A549 (cell line): Measurements from ENCODE around the gene HMGN5.

ENCODE experiments used
- BHLHE40 ChIP-seq: IDR thresholded peaks from 2 replicates; pipeline ENCODE4 v1.6.1; 2012; ENCODE audit warnings: low read depth, low read length, inconsistent platforms
- CBX2 ChIP-seq: fragments of 200-600 bp; sonication (generic); IDR thresholded peaks from 2 replicates; pipeline ENCODE4 v1.6.1; 2016; ENCODE audit warnings: low read depth, mild to moderate bottlenecking, borderline replicate concordance
- CEBPB ChIP-seq, 2 experiments: fragments of >200 bp in 1 of 2; sonication (Bioruptor Twin) in 1 of 2; formaldehyde crosslinking in 1 of 2; IDR thresholded peaks; 2 replicates each; pipeline ENCODE4 v1.6.1; 2012 to 2016
- CTCF ChIP-seq: fragments of >200 bp; sonication (Bioruptor Twin); formaldehyde crosslinking; IDR thresholded peaks from 3 replicates; pipeline ENCODE4 v1.5.1; 2016
- JUN ChIP-seq, 2 experiments: fragments of >200 bp; sonication (Bioruptor Twin); formaldehyde crosslinking; IDR thresholded peaks; 2 replicates in 1 of 2; 3 replicates in 1 of 2; pipeline ENCODE4 v1.6.1; 2016 to 2017
- MAZ ChIP-seq: fragments of 150-350 bp; IDR thresholded peaks from 2 replicates; pipeline ENCODE4 v1.6.1; 2014; ENCODE audit warnings: antibody characterized with exemption, low read depth, low read length, borderline replicate concordance
- PHF8 ChIP-seq: fragments of 200-600 bp; sonication (generic); IDR thresholded peaks from 2 replicates; pipeline ENCODE4 v1.6.1; 2016; ENCODE audit warnings: low read depth, mild to moderate bottlenecking, antibody characterized with exemption, moderate library complexity, borderline replicate concordance
- POLR2A ChIP-seq: IDR thresholded peaks from 2 replicates; pipeline ENCODE4 v1.6.1; 2012; ENCODE audit warnings: mild to moderate bottlenecking, low read length
- RCOR1 ChIP-seq: fragments of 150-350 bp; IDR thresholded peaks from 2 replicates; pipeline ENCODE4 v1.6.1; 2014; ENCODE audit warnings: antibody characterized with exemption, low read length, low read depth
- REST ChIP-seq: fragments of 200-600 bp; sonication (generic); IDR thresholded peaks from 2 replicates; pipeline ENCODE4 v1.6.1; 2016; ENCODE audit warnings: antibody characterized with exemption, mild to moderate bottlenecking, moderate library complexity
- SREBF2 ChIP-seq: fragments of 450-650 bp; IDR thresholded peaks from 2 replicates; pipeline ENCODE4 v1.6.1; 2014; ENCODE audit warnings: mild to moderate bottlenecking, moderate library complexity
- ZFP36 ChIP-seq: fragments of 450-650 bp; IDR thresholded peaks from 2 replicates; pipeline ENCODE4 v1.6.1; 2014; ENCODE audit warnings: borderline replicate concordance; ENCODE audit not compliant: partially characterized antibody

- TF ChIP-seq POLR2A (no peak), CTCF (no peak), CEBPB (IDR thresholded peaks at IDR 0.05) (no peak), RCOR1 (no peak), REST (no peak), PHF8 (no peak), JUN (IDR thresholded peaks at IDR 0.05) (no peak), MAZ (no peak), SREBF2 (no peak), BHLHE40 (no peak), CBX2 (no peak), ZFP36 (no peak)
Observed at GRCh38 chrX:81114757-81115156, 87.0 kb downstream of the HMGN5 start.
